Right lobe of liver (tissue), 4 donors: ENCODE measurements around the gene NLRP1.

Experiments used
- POLR2A ChIP-seq: fragments of 450-650 bp; IDR thresholded peaks from one replicate; pipeline ENCODE4 v1.6.1; 2017; ENCODE audit warnings: antibody characterized with exemption, mild to moderate bottlenecking
- TF ChIP-seq, protein P1 (sequence below), 4 donors: fragments of 200-600 bp in 3 of 4; fragments of 450-650 bp in 1 of 4; IDR thresholded peaks; one replicate each; pipeline versions ENCODE4 v1.5.1 to v1.8.0; 2016 to 2022; ENCODE audit warnings: antibody characterized with exemption in 4 of 4, mild to moderate bottlenecking in 2 of 4
- donor health status: DM: no; HTN: no; CAD: no.
- donor health status: DM: no; HTN: no; CAD: no.
- donor health status: DM: no; HTN: yes; CAD: no.

DNA sequence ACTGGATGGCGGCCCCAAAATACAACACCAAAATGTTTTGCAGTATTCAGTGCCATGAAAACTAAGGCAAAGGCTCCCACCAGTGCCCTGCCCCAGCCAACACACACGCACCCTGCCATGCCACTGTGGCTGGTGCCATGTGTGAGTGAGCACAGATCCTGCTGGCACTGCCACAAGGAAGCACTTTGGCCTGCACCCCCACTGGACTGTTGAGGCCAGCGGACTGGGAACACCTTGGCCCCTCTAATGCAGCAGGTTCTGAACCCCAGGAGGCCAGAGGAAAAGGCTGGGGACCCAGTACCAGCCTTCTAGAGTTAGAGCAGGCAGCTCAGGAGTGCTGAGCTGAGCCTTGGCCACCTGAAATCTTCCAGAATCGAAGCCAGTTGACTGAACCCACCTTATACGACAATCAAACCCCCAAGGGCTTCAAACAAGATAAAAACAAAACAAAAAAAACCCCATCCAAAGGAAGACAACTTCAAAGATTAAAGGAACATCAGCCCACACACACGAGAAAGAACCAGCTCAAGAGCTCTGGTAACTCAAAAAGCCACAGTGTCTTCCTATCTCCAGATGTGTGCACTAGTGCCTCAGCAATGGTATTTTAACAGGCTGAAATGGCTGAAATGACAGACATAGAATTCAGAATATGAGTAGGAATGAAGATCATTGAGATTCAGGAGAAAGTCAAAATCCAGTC lies 21.5 kb downstream of the NLRP1 start:
- TF ChIP-seq, protein P1, sequence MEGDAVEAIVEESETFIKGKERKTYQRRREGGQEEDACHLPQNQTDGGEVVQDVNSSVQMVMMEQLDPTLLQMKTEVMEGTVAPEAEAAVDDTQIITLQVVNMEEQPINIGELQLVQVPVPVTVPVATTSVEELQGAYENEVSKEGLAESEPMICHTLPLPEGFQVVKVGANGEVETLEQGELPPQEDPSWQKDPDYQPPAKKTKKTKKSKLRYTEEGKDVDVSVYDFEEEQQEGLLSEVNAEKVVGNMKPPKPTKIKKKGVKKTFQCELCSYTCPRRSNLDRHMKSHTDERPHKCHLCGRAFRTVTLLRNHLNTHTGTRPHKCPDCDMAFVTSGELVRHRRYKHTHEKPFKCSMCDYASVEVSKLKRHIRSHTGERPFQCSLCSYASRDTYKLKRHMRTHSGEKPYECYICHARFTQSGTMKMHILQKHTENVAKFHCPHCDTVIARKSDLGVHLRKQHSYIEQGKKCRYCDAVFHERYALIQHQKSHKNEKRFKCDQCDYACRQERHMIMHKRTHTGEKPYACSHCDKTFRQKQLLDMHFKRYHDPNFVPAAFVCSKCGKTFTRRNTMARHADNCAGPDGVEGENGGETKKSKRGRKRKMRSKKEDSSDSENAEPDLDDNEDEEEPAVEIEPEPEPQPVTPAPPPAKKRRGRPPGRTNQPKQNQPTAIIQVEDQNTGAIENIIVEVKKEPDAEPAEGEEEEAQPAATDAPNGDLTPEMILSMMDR (IDR thresholded peaks at IDR 0.05), result no peak
- TF ChIP-seq POLR2A, result no peak
